Measurements from ENCODE around the gene IL5. TPM values are rescaled to one million over a fixed set of nuclear protein-coding genes. Genes with fewer than 3 reads are reported as not detected.

The IL5 gene
- total and polyA plus RNA-seq, 2 of the 4 experiments (the other 2 are of a cell fraction) = not detected

GRCh38 chr5:132591145-132591544 is 47.8 kb upstream of the IL5 start:
- H3K4me3 ChIP-seq (ENCODE audit: insufficient read depth, low read depth, low read length) = no peak overlapping the region
- no peak overlapping the region for H3K56ac ChIP-seq (ENCODE audit: extremely low read depth, insufficient read depth, low read length)
- H3K27me3 ChIP-seq (ENCODE audit: control insufficient read depth, insufficient read depth, low read length) = no peaks in the 10 kb centered on the region
- H3K79me1 ChIP-seq (ENCODE audit: low read depth in 1 of 2, low read length in 2 of 2) = peaks cover 0 to 4% of the 10 kb centered on the region in 2 experiments; a peak in 1 of 4 replicates
- H4K8ac ChIP-seq (ENCODE audit: low read depth in 2 of 2, low read length in 2 of 2) = no peak overlapping the region
- no peak overlapping the region for H3K27ac ChIP-seq (ENCODE audit: insufficient read depth, low read length)
- CTCF ChIA-PET = no interaction called here
- no peak overlapping the region for H2AK5ac ChIP-seq (ENCODE audit: low read depth, low read length)
- POLR2A ChIA-PET (ENCODE audit: unreplicated experiment) = no interaction called here
- H4K20me1 ChIP-seq (ENCODE audit: insufficient read depth, low read length) = no peaks in the 10 kb centered on the region
- peak; percentile 51 for TF ChIP-seq RAD21 (IDR thresholded peaks at IDR 0.05; ENCODE audit: low read length)
- no peak for TF ChIP-seq RFX5 (IDR thresholded peaks at IDR 0.05; ENCODE audit: low read depth, low read length)
- TF ChIP-seq MAZ (IDR thresholded peaks at IDR 0.05; ENCODE audit: borderline replicate concordance, low read depth, low read length) = no peak
- no peak for TF ChIP-seq MAFK (IDR thresholded peaks at IDR 0.05; ENCODE audit: low read depth, low read length)
- TF ChIP-seq SMC3 (IDR thresholded peaks at IDR 0.05; ENCODE audit: low read depth, low read length) = peak; percentile 24; the same call in 1 of the 2 replicates
- TF ChIP-seq, protein P1, sequence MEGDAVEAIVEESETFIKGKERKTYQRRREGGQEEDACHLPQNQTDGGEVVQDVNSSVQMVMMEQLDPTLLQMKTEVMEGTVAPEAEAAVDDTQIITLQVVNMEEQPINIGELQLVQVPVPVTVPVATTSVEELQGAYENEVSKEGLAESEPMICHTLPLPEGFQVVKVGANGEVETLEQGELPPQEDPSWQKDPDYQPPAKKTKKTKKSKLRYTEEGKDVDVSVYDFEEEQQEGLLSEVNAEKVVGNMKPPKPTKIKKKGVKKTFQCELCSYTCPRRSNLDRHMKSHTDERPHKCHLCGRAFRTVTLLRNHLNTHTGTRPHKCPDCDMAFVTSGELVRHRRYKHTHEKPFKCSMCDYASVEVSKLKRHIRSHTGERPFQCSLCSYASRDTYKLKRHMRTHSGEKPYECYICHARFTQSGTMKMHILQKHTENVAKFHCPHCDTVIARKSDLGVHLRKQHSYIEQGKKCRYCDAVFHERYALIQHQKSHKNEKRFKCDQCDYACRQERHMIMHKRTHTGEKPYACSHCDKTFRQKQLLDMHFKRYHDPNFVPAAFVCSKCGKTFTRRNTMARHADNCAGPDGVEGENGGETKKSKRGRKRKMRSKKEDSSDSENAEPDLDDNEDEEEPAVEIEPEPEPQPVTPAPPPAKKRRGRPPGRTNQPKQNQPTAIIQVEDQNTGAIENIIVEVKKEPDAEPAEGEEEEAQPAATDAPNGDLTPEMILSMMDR (conservative IDR thresholded peaks at IDR 0.05; ENCODE audit: low read depth, low read length) = peak; percentile 31; the same call in 1 of the 2 replicates
- no peak for TF ChIP-seq NFE2L2 (IDR thresholded peaks at IDR 0.05; ENCODE audit: low read depth, low read length)
- no TSS peak for BruUV-seq (replicated peaks)
- no peak overlapping the region for H3K23ac ChIP-seq (ENCODE audit: low read depth, low read length)
- H3K4me2 ChIP-seq (ENCODE audit: low read depth, low read length) = no peak overlapping the region
- no peak overlapping the region for H2AK9ac ChIP-seq (replicated peaks; ENCODE audit: low read depth, low read length, poor library complexity)
- in situ Hi-C loops (cut with MboI; ENCODE audit: low sequenced_read_pairs) = no loop called here
- no peaks in the 10 kb centered on the region; the same call in 1 of the 2 replicates for H3K4me1 ChIP-seq (ENCODE audit: control insufficient read depth, insufficient read depth, low read length)
- no peak overlapping the region for H2BK15ac ChIP-seq (ENCODE audit: low read depth, low read length)
- no CpG with 5 or more reads among the region's 3 CpGs for WGBS, 2 experiments (ENCODE audit: extremely low coverage in 2 of 2, insufficient read length in 1 of 2)
- H3K9me3 ChIP-seq (ENCODE audit: control insufficient read depth, insufficient read depth, low read length) = no peaks in the 10 kb centered on the region
- no peak overlapping the region for H3K18ac ChIP-seq (ENCODE audit: low read depth, low read length)
- no peak overlapping the region for H2AFZ ChIP-seq (replicated peaks; ENCODE audit: low read length, poor library complexity)
- intact Hi-C loops (cut with micrococcal nuclease) = loop anchor here (5.0 kb wide), 1 partner anchor 41 kb away; no protein-coding TSS in a partner anchor
- H3K36me3 ChIP-seq (ENCODE audit: control insufficient read depth, insufficient read depth, low read length) = peaks cover 13% of the 10 kb centered on the region
- no peak overlapping the region for H2BK5ac ChIP-seq (ENCODE audit: low read depth, low read length, poor library complexity, severe bottlenecking)
- ATAC-seq (ENCODE audit: low read depth) = no peak
- no peak overlapping the region for H2BK20ac ChIP-seq (ENCODE audit: low read depth, low read length)
- H4K91ac ChIP-seq (ENCODE audit: insufficient read depth, low read depth, low read length) = no peak overlapping the region
- no peak overlapping the region for H3K14ac ChIP-seq (replicated peaks; ENCODE audit: low read depth, low read length)
- no peak overlapping the region for H2BK120ac ChIP-seq (ENCODE audit: low read depth, low read length)
- no peak overlapping the region for H3K4ac ChIP-seq (ENCODE audit: low read depth, low read length)
- dilution Hi-C loops (cut with HindIII; ENCODE audit: low sequenced_read_pairs, unreplicated experiment) = no loop called here
- no peak overlapping the region for H3K9ac ChIP-seq (ENCODE audit: low read depth, low read length)
- H4K5ac ChIP-seq (ENCODE audit: low read depth, low read length) = no peak overlapping the region
- H3K9me1 ChIP-seq (ENCODE audit: insufficient read depth, low read length) = 0 out of 2 replicates have a peak, but pooled peaks cover 3% of the 10 kb centered on the region
- DNase-seq = peak; percentile 38

All from IMR-90 (cell line).